ENCODE measurements around the gene CRB1.

Gene CRB1

DNA sequence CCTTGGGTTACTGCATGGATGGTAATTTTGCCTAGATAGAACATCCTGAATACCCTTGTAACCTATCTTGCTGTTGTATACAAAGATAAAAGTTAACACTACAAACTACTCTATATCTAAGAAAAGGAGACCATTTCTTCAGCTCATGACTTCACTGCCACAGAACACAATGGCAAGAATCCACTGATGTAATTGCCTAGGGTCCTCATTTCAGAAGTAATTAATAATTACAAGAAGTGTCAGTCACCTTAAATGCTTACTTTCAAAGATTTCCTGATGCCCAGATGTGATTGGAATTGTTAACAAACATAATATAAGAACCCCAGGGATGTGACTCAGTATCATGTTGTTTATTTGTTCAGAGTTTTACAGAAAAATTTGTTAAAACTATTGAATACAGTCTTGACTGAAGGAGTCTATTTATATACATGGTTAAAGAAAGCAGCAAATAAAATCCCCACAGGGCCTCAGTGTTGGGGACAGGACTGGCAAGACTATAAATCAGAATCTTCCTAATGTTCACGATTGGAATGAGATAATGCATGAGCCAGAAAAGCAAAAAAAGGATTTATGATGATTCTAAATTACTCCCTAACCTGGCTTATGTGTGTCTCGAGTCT, 83.9 kb downstream of the CRB1 start:
- Mint-ChIP-seq H3K4me1 (ENCODE audit: low read depth) (no peaks in the 10 kb centered on the region), H3K36me3 (no peaks in the 10 kb centered on the region), H3K4me3 (no peak overlapping the region), H3K27ac (no peak overlapping the region), H3K9me3 (ENCODE audit: low read depth) (no peaks in the 10 kb centered on the region), H3K27me3 (no peaks in the 10 kb centered on the region)

- no peaks in the 10 kb centered on the region for H3K36me3 Mint-ChIP-seq
- no peaks in the 10 kb centered on the region for H3K4me1 Mint-ChIP-seq (ENCODE audit: low read depth)
- H3K9me3 Mint-ChIP-seq (ENCODE audit: low read depth) = no peaks in the 10 kb centered on the region
- H3K27ac Mint-ChIP-seq = no peak overlapping the region
- no peak overlapping the region for H3K4me3 Mint-ChIP-seq
- H3K27me3 Mint-ChIP-seq = no peaks in the 10 kb centered on the region
Observed at GRCh38 chr1:197355248-197355995, 87.4 kb downstream of the CRB1 start.

- Mint-ChIP-seq H3K4me3 (no peak overlapping the region), H3K9me3 (ENCODE audit: low read depth) (no peaks in the 10 kb centered on the region), H3K36me3 (no peaks in the 10 kb centered on the region), H3K27me3 (no peaks in the 10 kb centered on the region), H3K4me1 (ENCODE audit: low read depth) (no peaks in the 10 kb centered on the region), H3K27ac (no peak overlapping the region)
Observed at GRCh38 chr1:197356723-197357533, 88.9 kb downstream of the CRB1 start.

- Mint-ChIP-seq H3K4me3 (no peak overlapping the region), H3K4me1 (ENCODE audit: low read depth) (no peaks in the 10 kb centered on the region), H3K27ac (no peak overlapping the region), H3K27me3 (no peaks in the 10 kb centered on the region), H3K36me3 (no peaks in the 10 kb centered on the region), H3K9me3 (ENCODE audit: low read depth) (no peaks in the 10 kb centered on the region)
Observed at GRCh38 chr1:197358959-197359358, 90.9 kb downstream of the CRB1 start.

- Mint-ChIP-seq H3K4me1 (ENCODE audit: low read depth) (no peaks in the 10 kb centered on the region), H3K36me3 (no peaks in the 10 kb centered on the region), H3K9me3 (ENCODE audit: low read depth) (no peaks in the 10 kb centered on the region), H3K4me3 (no peak overlapping the region), H3K27ac (no peak overlapping the region), H3K27me3 (no peaks in the 10 kb centered on the region)
Observed at GRCh38 chr1:197360068-197360467, 92.0 kb downstream of the CRB1 start.

DNA sequence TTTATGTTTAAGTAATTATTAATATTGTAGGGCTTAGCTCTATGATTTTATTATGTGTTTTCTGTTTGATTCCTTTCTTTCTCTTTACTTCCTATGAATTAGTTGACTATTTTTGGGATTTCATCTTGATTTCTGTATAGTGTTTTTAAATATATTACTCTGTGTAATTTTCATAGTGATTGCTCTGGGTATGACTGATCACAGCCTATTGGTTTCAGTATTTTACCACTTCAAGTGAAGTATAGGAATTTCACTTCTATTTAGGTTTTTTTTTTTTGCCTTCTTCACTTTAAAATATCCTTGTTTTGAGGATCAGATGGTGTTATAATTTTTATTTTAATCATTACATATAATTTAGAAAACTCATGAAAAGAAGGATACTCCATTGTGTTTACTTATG, 94.8 kb downstream of the CRB1 start:
- no peak overlapping the region for H3K27ac Mint-ChIP-seq
- no peaks in the 10 kb centered on the region for H3K4me1 Mint-ChIP-seq (ENCODE audit: low read depth)
- H3K27me3 Mint-ChIP-seq = no peaks in the 10 kb centered on the region
- H3K4me3 Mint-ChIP-seq = no peak overlapping the region
- no peaks in the 10 kb centered on the region for H3K9me3 Mint-ChIP-seq (ENCODE audit: low read depth)
- H3K36me3 Mint-ChIP-seq = no peaks in the 10 kb centered on the region

DNA sequence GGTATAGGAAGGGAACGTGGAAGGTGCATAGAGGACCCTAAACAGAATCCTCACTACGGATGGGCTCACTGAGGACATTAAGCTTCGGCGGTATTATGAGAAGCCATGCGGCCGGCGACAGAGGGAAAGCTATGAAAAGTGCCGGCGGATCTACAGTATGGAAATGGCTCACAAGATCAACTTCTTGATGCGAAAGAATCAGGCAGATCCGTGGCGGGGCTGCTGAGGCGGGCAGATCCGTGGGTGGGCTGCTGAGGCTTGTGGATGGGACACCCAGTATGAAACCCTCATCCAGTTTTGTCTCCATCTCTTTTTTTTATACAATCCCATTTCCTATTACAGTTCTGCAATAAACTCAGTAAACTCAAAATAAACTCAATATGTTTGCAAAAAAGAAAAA, 95.8 kb downstream of the CRB1 start:
- H3K9me3 Mint-ChIP-seq (ENCODE audit: low read depth) = no peaks in the 10 kb centered on the region
- no peaks in the 10 kb centered on the region for H3K36me3 Mint-ChIP-seq
- no peaks in the 10 kb centered on the region for H3K4me1 Mint-ChIP-seq (ENCODE audit: low read depth)

GRCh38 chr1:197366996-197367395, 98.9 kb downstream of the CRB1 start:
- Mint-ChIP-seq H3K4me1 (ENCODE audit: low read depth) (no peaks in the 10 kb centered on the region), H3K4me3 (no peak overlapping the region), H3K9me3 (ENCODE audit: low read depth) (no peaks in the 10 kb centered on the region), H3K27ac (no peak overlapping the region), H3K36me3 (peaks cover 4% of the 10 kb centered on the region), H3K27me3 (no peaks in the 10 kb centered on the region)

More for the DNA sequence above, 95.8 kb downstream of the CRB1 start:
- H3K27ac Mint-ChIP-seq = no peak overlapping the region
- no peak overlapping the region for H3K4me3 Mint-ChIP-seq
- H3K27me3 Mint-ChIP-seq = no peaks in the 10 kb centered on the region

DNA sequence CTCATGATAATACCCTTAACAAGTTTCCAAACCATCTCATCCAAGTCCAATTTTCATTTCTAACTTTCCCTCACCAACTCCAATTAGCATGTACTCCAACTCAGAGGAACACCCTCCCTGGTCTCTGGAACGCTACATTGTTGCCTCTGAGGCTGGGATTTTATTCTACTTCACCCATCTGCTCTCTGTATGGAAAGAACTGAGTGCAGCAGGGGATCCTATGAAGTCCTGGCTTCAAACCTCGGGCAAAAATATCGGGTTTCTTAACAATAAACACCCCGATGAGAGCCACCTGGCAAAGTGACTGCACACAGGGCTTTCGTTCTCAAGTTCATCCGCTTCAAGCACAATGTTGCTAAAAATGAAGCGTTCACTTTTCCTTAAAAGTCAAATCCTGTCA, 99.6 kb downstream of the CRB1 start:
- H3K36me3 Mint-ChIP-seq = peaks cover 4% of the 10 kb centered on the region

GRCh38 chr1:197374428-197374827, 106.4 kb downstream of the CRB1 start:
- Mint-ChIP-seq H3K36me3 (peaks cover 4% of the 10 kb centered on the region), H3K4me1 (ENCODE audit: low read depth) (no peaks in the 10 kb centered on the region), H3K9me3 (ENCODE audit: low read depth) (no peaks in the 10 kb centered on the region), H3K27ac (no peak overlapping the region), H3K4me3 (no peak overlapping the region), H3K27me3 (no peaks in the 10 kb centered on the region)

More for the DNA sequence above, 99.6 kb downstream of the CRB1 start:
- H3K4me3 Mint-ChIP-seq = no peak overlapping the region
- no peaks in the 10 kb centered on the region for H3K4me1 Mint-ChIP-seq (ENCODE audit: low read depth)
- H3K9me3 Mint-ChIP-seq (ENCODE audit: low read depth) = no peaks in the 10 kb centered on the region
- H3K27me3 Mint-ChIP-seq = no peaks in the 10 kb centered on the region
- H3K27ac Mint-ChIP-seq = no peak overlapping the region

- no peak overlapping the region for H3K4me3 Mint-ChIP-seq
- no peaks in the 10 kb centered on the region for H3K9me3 Mint-ChIP-seq (ENCODE audit: low read depth)
- H3K36me3 Mint-ChIP-seq = no peaks in the 10 kb centered on the region
- peaks cover 2% of the 10 kb centered on the region for H3K27me3 Mint-ChIP-seq
- H3K4me1 Mint-ChIP-seq (ENCODE audit: low read depth) = peaks cover 7% of the 10 kb centered on the region
- H3K27ac Mint-ChIP-seq = no peak overlapping the region
Observed at GRCh38 chr1:197384471-197384870, 116.4 kb downstream of the CRB1 start.

DNA sequence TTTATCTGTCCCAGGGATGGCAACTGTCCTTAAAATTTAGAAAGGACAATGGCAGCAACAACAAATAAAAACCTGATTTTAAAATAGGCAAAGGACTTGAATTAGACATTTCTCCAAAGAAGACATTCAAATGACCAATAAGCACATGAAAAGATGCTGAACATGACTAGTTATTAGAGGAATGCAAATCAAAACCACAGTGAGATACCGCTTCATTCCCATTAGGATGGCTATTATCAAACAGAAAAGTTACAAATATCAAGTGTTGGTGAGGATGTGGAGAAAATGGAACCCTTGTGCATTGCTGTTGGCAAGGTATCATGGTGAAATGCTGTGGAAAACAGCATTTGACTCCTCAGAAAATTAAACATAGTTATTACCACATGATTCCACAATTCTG, 120.7 kb downstream of the CRB1 start:
- no peak overlapping the region for H3K27ac Mint-ChIP-seq
- H3K4me1 Mint-ChIP-seq (ENCODE audit: low read depth) = peaks cover 43% of the 10 kb centered on the region
- H3K9me3 Mint-ChIP-seq (ENCODE audit: low read depth) = no peaks in the 10 kb centered on the region
- H3K4me3 Mint-ChIP-seq = no peak overlapping the region
- H3K36me3 Mint-ChIP-seq = no peaks in the 10 kb centered on the region
- no peaks in the 10 kb centered on the region for H3K27me3 Mint-ChIP-seq

DNA sequence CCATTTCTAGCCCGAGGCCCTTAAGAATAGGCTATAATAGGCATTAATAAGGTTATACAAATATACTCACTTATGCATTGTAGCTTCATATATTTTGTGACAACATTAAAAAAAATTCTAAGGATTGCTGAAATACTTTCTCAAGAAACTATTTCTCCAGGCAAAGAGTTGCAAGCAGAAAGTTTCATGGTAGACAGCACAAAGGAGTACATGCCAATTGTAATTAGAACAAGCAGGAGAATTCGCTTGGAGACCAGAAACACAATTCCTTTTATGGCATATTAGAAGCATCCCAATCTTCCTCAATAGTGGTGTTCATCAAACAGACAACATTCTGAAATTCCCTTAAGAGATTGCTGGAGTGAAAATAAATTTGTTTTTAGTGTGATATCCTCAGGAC, 122.8 kb downstream of the CRB1 start:
- no peaks in the 10 kb centered on the region for H3K36me3 Mint-ChIP-seq
- peaks cover 43% of the 10 kb centered on the region for H3K4me1 Mint-ChIP-seq (ENCODE audit: low read depth)
- no peaks in the 10 kb centered on the region for H3K9me3 Mint-ChIP-seq (ENCODE audit: low read depth)
- peak overlapping the region; percentile 3 for H3K4me3 Mint-ChIP-seq
- no peaks in the 10 kb centered on the region for H3K27me3 Mint-ChIP-seq
- peak overlapping the region; percentile 47 for H3K27ac Mint-ChIP-seq

DNA sequence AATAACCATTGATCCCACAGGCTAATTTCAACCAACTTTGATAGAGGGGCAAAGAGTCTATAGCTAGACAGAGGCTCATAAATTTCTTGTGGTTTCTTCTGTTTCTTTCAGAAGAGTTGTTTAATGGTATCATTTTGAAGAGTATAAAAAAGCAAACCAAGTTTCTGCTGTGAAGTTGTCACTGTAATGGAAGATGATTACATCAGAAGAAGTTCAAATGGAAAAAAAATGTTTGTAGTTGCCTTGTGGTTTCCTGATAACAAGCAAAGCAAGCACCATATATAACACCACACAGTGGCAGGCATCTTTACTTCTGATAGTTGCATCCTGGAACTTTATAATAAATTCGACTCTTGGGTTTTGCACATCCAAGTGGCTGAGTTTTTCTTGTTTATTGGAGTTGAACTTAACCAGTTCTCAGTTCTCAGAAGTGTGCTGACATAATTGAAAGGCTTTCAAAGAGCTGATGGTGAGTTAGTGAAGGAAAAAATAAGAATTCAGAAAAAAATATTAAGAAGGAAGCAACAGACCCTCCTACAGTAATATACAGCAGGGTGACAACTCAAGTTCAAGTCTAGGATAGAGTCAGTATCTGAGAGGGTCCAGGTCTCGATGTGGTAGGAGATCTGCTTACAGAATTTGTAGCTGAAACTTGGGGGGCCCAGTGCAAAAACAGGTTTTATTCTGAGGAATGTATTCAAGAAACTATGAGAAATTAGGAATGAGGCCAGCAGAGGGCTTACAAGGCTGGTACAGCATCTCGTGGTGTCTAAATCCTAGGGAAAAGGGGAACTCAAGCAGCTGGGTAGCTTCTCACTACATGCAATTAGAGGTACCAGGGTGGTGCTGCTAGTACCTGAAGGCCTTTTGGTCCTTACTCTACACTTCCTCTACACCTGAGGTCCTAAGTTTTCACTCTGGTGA, 123.5 kb downstream of the CRB1 start:
- Mint-ChIP-seq H3K27ac (peak overlapping the region; percentile 47), H3K9me3 (ENCODE audit: low read depth) (no peaks in the 10 kb centered on the region), H3K36me3 (no peaks in the 10 kb centered on the region), H3K4me3 (peak overlapping the region; percentile 3), H3K27me3 (no peaks in the 10 kb centered on the region), H3K4me1 (ENCODE audit: low read depth) (peaks cover 43% of the 10 kb centered on the region)

Data from activated naive CD8-positive, alpha-beta T cell (primary cell).